ENCODE data around the gene CCSER1.

CCSER1 gene

GRCh38 chr4:90979556-90979955 lies 852.4 kb downstream of the CCSER1 start:
- DNase-seq = no peak

DNA sequence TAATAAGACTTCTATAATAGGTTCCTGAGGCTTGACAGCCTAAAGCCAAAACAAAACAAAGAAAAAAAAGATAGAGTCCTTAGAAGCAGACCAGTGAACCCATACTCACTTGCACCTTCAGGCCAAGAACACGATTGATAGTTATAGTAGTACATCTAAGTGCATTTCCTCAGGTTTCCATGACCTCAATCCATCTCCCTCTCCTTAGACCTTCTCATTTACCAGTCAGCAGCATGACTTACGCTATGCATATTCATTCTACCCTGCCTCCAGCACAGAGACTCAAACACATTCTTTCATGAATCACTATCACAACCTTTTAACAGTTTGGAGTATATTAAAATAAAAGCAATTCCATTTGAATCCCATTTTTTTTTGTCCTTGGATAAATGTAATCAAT lies 855.6 kb downstream of the CCSER1 start:
- DNase-seq = no peak

GRCh38 chr4:90990284-90990683 lies 863.1 kb downstream of the CCSER1 start:
- DNase-seq = no peak

DNA sequence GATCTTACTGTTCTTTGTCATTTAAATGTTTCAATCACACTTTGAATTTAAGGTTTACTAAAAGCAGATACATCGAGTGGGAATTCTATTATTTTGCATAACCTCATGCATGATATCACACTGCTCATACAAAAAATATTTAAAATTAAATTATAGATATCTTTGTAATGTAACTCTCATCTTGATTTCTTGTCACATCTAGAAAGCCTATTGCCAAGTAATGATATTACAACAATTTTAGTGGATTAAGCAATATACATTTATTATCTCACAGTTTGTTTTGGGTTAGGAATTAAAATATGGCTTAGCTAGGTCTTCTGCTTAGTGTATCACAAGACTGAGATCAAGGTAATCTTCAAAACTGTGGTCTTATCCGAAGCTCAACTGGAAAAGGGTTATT lies 865.0 kb downstream of the CCSER1 start:
- no peak for DNase-seq

GRCh38 chr4:90994851-90995574 lies 867.8 kb downstream of the CCSER1 start:
- no peak for DNase-seq

- no peak for DNase-seq
These were observed 868.8 kb downstream of the CCSER1 start for GRCh38 chr4:90995996-90996395.

DNA sequence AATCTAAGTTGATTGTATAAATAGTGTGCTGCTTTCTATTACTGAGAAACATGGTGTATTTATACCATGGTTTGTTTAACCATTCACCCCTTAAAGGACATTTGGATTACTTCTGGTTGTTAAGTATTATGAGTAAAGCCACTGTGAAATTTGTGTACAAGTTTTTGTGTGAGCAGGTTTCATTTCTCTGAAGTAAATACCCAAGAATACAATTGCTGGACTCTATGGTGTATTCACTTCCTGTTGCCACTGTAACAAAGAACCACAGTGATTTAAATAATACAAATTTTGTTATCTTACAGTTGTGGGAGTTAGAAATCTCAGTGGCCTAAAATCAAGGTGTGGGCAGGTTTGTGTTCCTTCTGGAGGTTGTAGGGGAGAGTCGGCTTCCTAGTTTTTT lies 869.6 kb downstream of the CCSER1 start:
- no peak for DNase-seq

DNA sequence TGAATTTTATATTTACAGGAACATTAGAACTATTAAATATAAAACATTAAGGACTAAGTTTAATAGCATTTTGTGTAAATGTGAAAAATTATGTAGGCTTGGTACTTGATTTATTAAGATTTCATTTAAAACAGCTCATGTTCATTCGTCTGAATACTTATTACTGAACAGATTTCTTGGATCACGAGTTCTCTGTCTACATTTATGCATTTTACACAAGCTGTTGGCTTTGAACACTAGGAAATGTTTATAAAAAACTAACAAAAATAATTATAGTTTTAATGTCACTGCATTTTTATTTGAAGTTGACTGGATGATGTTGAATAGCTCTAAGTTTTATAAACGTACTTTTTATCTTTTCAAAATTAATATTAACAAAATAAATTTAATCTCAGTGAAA lies 888.7 kb downstream of the CCSER1 start:
- no peak for DNase-seq

DNA sequence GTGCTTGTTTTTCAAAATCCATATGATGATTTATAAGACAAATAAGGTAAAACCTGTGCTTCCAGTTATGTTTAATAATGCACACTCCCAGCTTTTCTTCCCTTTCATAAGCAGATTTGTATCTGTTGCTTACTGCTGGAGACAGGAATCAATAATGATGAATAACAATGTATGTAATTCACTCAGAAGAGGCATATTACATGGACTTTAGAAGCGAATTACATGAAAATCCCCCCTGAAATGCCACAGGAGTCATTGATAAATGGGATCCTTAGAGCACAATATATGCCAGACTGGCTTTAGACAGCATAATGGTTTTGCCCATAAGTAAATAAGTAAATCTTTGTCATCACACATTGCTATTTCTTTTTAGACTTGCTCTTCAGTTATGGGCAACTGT lies 892.3 kb downstream of the CCSER1 start:
- no peak for DNase-seq

- DNase-seq = no peak
These were observed 898.3 kb downstream of the CCSER1 start for GRCh38 chr4:91025241-91026148.

DNA sequence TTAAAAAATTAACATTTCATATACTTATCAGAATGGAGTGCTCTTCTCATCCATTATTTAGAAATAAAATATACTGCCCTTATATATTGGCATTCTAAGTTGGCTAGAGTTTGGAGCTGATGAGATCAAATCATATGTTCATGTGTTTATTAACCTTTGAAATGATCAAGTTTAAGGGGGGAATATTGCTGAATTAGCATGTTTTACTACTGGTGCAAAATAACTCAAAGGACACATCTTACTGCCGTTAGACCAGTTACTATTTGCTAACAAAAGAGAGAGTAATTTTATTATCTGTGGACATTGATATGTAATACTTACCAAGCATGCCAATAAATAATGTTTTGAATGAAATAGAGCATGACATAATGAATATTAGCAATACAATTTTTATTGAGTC lies 901.0 kb downstream of the CCSER1 start:
- no peak for DNase-seq

- no peak for DNase-seq
These were observed 904.6 kb downstream of the CCSER1 start for GRCh38 chr4:91031761-91032160.

DNA sequence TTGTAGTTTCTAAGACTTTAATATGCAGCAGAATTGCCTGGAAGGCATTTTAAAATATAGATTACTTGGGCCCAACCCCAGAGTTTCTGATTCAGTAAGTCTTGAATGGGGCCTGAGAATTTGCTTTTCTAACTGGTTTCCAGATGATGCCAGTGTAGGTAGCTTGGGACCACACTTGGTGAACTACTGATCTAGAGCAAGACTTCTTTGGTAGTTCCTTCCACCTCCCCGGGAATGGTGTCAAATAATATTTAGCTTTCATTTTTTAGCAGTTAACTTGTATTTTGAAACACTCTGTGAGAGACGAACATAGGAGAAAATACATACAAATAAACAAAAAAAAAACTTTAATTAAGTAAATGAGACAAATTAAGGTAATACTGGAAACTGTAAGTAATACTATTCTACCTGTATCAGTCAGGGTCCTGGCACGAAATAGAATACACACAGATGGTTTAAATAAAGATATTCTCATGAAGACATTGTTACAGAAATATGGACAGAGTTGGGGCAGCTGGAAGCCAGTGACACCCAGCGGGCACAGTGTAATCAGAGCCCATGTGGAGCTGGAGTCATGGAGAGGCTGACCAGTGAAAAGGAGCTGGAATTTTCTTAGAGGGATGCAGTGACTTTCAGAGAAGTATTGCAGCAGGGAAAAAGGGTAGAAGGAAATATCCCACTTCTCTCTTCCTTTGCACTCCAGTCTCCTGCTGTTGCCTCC lies 905.7 kb downstream of the CCSER1 start:
- DNase-seq = no peak

DNA sequence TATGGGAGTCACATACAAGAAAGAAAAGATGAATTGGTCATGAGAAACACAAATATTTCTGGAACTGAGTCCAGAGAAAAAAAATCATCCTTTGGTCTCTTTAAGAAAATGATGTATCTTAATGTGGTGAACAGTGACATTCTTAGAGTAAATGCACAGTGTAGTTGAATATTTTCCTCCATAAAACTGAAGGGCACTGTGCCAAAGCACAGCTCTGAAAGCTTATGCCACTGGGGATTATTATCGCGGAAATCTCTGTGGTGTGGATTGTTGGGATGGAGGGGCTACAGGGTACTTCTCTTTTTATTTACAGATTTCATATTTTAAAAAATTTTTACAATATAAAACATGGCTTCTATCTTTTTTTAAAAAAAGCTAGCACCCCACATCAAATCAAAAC lies 908.1 kb downstream of the CCSER1 start:
- DNase-seq = no peak

- DNase-seq = no peak
These were observed 910.8 kb downstream of the CCSER1 start for GRCh38 chr4:91037951-91038350.

GRCh38 chr4:91057871-91058270 lies 930.7 kb downstream of the CCSER1 start:
- no peak for DNase-seq

DNA sequence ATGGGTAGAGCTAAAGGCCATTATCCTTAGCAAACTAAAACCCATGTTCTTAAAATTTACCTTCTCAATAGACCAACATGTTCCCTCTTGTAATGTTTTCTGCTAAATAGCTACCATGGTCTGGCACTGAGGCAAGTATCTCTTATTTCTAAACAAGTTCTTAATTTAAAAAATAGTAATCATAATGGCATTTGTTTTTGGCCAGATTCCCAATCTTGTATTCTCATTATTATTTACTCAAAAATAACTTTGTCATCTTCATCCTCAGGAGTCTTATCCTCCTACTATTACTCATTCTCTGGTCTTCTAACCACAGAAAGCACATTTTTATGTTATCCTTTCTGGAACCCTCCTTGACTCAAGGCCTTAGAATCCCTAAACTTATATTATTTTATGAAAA lies 931.2 kb downstream of the CCSER1 start:
- no peak for DNase-seq

DNA sequence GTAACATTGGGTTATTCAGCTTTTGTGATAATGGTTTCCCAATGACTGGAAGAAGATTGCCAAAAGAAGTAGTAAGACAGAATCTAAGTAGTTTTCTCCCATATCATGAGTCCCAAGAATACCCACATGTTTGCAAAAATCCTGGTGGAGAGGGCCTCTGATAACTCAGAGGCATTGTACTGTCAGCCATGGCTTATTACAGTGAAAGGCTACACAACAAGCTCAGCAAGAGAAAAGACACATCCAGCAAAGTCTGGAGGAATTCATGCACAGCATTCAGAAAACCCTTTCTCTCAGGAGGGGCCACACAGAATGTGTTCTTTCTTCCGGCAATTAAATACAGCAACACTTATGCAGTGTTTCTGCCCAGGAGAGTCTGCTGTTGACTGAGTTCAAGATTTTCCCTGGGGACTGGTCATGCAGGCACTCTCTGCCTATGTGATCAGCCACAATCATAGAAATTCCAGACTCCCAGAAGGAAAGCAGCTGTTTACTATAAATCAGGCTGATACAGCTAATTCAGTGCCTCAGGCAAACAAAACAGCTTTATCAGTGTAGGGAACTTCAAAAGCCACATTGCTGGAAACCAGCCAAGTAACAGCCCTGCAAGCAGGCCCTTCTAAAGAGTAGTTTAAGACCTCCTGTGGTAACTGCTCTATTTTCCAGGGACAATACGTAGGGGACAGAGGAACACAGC lies 937.1 kb downstream of the CCSER1 start:
- peak; percentile 3 to 61 (median 24) for DNase-seq

GRCh38 chr4:91065117-91065516 lies 937.9 kb downstream of the CCSER1 start:
- DNase-seq = no peak

GRCh38 chr4:91070736-91071135 lies 943.5 kb downstream of the CCSER1 start:
- DNase-seq = no peak

- DNase-seq = no peak
These were observed 949.0 kb downstream of the CCSER1 start for GRCh38 chr4:91076147-91076546.

DNA sequence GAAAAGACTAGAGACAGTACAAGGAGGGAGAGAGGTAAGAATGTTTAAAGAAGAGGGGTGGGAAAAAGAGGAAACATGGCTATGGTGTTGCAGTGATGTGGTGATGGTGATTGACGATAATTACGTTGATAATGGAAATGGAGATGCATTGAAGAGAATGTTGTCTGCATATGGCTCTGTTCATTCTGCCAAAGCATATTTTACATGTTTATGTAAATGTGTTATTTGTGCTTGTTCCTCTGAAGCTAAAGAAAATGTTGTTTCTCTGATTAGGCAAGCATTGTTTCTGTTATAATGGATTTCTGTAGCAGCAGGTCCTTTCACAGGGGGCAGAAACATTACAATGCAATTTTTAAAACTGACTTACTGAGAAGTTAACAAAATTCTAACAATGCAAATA lies 958.8 kb downstream of the CCSER1 start:
- no peak for DNase-seq

- no peak for DNase-seq
These were observed 960.5 kb downstream of the CCSER1 start for GRCh38 chr4:91087743-91088142.
